NCI-H2196 treated with DMSO at 0.1 percent for 48 hours (cell line): ENCODE measurements around the gene CACNA1S.
A peak's percentile ranks its signal among the peaks of the same experiment; 100 is the strongest.

Experiments
- DNase-seq: peaks from one replicate; lab custom pipeline; 2025; ENCODE audit not compliant: unreplicated experiment; lab: John Stamatoyannopoulos, UW

Gene CACNA1S

GRCh38 chr1:201066986-201067385 lies 45.2 kb downstream of the CACNA1S start:
- DNase-seq = no peak

GRCh38 chr1:201065686-201066085 lies 46.5 kb downstream of the CACNA1S start:
- no peak for DNase-seq

GRCh38 chr1:201064806-201065205 lies 47.4 kb downstream of the CACNA1S start:
- no peak for DNase-seq

GRCh38 chr1:201063145-201063544 lies 49.1 kb downstream of the CACNA1S start:
- no peak for DNase-seq

- no peak for DNase-seq
Measured at GRCh38 chr1:201062511-201063091, 49.6 kb downstream of the CACNA1S start.

GRCh38 chr1:201061886-201062285 lies 50.3 kb downstream of the CACNA1S start:
- DNase-seq = no peak

- DNase-seq = no peak
Measured at GRCh38 chr1:201061049-201061448, 51.2 kb downstream of the CACNA1S start.

- DNase-seq = no peak
Measured at GRCh38 chr1:201060586-201060985, 51.6 kb downstream of the CACNA1S start.

GRCh38 chr1:201059871-201060555 lies 52.2 kb downstream of the CACNA1S start:
- no peak for DNase-seq

GRCh38 chr1:201059401-201059800 lies 52.8 kb downstream of the CACNA1S start:
- DNase-seq = no peak

- DNase-seq = no peak
Measured at GRCh38 chr1:201054091-201054543, 58.1 kb downstream of the CACNA1S start.

GRCh38 chr1:201053155-201053860 lies 58.9 kb downstream of the CACNA1S start:
- DNase-seq = no peak

GRCh38 chr1:201051399-201051798 lies 60.8 kb downstream of the CACNA1S start:
- no peak for DNase-seq

GRCh38 chr1:201050515-201051277 lies 61.5 kb downstream of the CACNA1S start:
- DNase-seq = no peak

GRCh38 chr1:201049248-201049831 lies 62.9 kb downstream of the CACNA1S start:
- no peak for DNase-seq

- DNase-seq = no peak
Measured at GRCh38 chr1:201048521-201048920, 63.7 kb downstream of the CACNA1S start.

- DNase-seq = no peak
Measured at GRCh38 chr1:201044119-201044518, 68.1 kb downstream of the CACNA1S start.

GRCh38 chr1:201042779-201043461 lies 69.3 kb downstream of the CACNA1S start:
- peak; percentile 56 for DNase-seq

- no peak for DNase-seq
Measured at GRCh38 chr1:201041011-201041410, 71.2 kb downstream of the CACNA1S start.

GRCh38 chr1:201039876-201040275 lies 72.3 kb downstream of the CACNA1S start:
- DNase-seq = peak; percentile 8
